A673 (cell line): ENCODE results near the gene GARRE1. TPM values are rescaled to one million over a fixed set of nuclear protein-coding genes. Genes with fewer than 3 reads are reported as not detected.

ENCODE experiments used
- BruUV-seq: library from RNA; stranded (reverse); fragments of 400-500 nt; replicated peaks from 2 replicates; lab custom pipeline; 2021; lab: Mats Ljungman, UMichigan
- CTCF ChIA-PET: fragments of 300-600 bp; sonication (Branson Sonifier 250); formaldehyde crosslinking; loops from one replicate; lab custom pipeline; 2022; ENCODE audit warnings: antibody characterized with exemption; lab: Charles Lee
- POLR2A ChIA-PET: fragments of 300-600 bp; sonication (Branson Sonifier 250); formaldehyde crosslinking; loops from one replicate; lab custom pipeline; 2022; ENCODE audit warnings: antibody characterized with exemption; ENCODE audit not compliant: low non-redundant PET; lab: Charles Lee
- DNase-seq: peaks from one replicate; pipeline ENCODE4 v3.0.0-alpha.2; 2015; ENCODE audit warnings: low spot score
- H3K27ac ChIP-seq: fragments of 200-600 bp; sonication (generic); 2 replicates; pipeline ENCODE4 v1.5.1; 2016; ENCODE audit warnings: mixed run types, low read depth, mild to moderate bottlenecking, mixed read lengths, antibody characterized with exemption, low read length; ENCODE audit not compliant: poor library complexity, severe bottlenecking
- H3K27me3 ChIP-seq: fragments of 200-600 bp; sonication (generic); replicated peaks from 2 replicates; pipeline ENCODE4 v1.6.1; 2017; ENCODE audit warnings: mixed run types, low read depth, mild to moderate bottlenecking, mixed read lengths, antibody characterized with exemption, low read length; ENCODE audit not compliant: insufficient read depth, poor library complexity
- H3K36me3 ChIP-seq: fragments of 200-600 bp; sonication (generic); 2 replicates; pipeline ENCODE4 v1.6.1; 2016; ENCODE audit warnings: mixed run types, mild to moderate bottlenecking, mixed read lengths, antibody characterized with exemption, low read length; ENCODE audit not compliant: insufficient read depth, poor library complexity, severe bottlenecking
- H3K4me1 ChIP-seq: fragments of 200-600 bp; sonication (generic); 2 replicates; pipeline ENCODE4 v1.6.1; 2017; ENCODE audit warnings: mixed run types, mild to moderate bottlenecking, mixed read lengths, antibody characterized with exemption, low read length; ENCODE audit not compliant: insufficient read depth, poor library complexity, severe bottlenecking
- H3K4me3 ChIP-seq: fragments of 200-600 bp; sonication (generic); 2 replicates; pipeline ENCODE4 v1.5.1; 2016; ENCODE audit warnings: low read depth, mixed run types, mild to moderate bottlenecking, mixed read lengths, low read length; ENCODE audit not compliant: poor library complexity, severe bottlenecking
- H3K9me3 ChIP-seq: fragments of 200-600 bp; sonication (generic); 2 replicates; pipeline ENCODE4 v1.6.1; 2016; ENCODE audit warnings: mixed run types, low read depth, mild to moderate bottlenecking, mixed read lengths, antibody characterized with exemption, low read length; ENCODE audit not compliant: poor library complexity, severe bottlenecking
- EZH2 ChIP-seq: fragments of 200-600 bp; sonication (generic); IDR thresholded peaks from 2 replicates; pipeline ENCODE4 v1.6.1; 2017; ENCODE audit warnings: borderline replicate concordance, low read depth, mild to moderate bottlenecking, mixed read lengths, antibody characterized with exemption, low read length; ENCODE audit not compliant: poor library complexity, severe bottlenecking
- intact Hi-C: fragments of 100-400 bp; cut with micrococcal nuclease; formaldehyde crosslinking; loops from one replicate; pipeline ENCODE4 v1.10.0; 2022; ENCODE audit not compliant: unreplicated experiment
- total RNA-seq: library from RNA; stranded (reverse); gene quantifications from 2 replicates; pipeline ENCODE4 v1.2.3, GENCODE V29; 2021
- TF ChIP-seq, protein P1 (sequence below): fragments of 300-800, 200-600 bp; sonication (generic); conservative IDR thresholded peaks from 2 replicates; pipeline ENCODE4 v1.5.1; 2017; ENCODE audit warnings: low read depth, mild to moderate bottlenecking, antibody characterized with exemption, low read length, moderate library complexity, mixed read lengths

The GARRE1 gene
- total RNA-seq, 1 experiment from 2014 or later, result 21.0 TPM

- no peak for TF ChIP-seq EZH2
- TF ChIP-seq, protein P1, sequence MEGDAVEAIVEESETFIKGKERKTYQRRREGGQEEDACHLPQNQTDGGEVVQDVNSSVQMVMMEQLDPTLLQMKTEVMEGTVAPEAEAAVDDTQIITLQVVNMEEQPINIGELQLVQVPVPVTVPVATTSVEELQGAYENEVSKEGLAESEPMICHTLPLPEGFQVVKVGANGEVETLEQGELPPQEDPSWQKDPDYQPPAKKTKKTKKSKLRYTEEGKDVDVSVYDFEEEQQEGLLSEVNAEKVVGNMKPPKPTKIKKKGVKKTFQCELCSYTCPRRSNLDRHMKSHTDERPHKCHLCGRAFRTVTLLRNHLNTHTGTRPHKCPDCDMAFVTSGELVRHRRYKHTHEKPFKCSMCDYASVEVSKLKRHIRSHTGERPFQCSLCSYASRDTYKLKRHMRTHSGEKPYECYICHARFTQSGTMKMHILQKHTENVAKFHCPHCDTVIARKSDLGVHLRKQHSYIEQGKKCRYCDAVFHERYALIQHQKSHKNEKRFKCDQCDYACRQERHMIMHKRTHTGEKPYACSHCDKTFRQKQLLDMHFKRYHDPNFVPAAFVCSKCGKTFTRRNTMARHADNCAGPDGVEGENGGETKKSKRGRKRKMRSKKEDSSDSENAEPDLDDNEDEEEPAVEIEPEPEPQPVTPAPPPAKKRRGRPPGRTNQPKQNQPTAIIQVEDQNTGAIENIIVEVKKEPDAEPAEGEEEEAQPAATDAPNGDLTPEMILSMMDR, result no peak
- Histone ChIP-seq H3K27me3 (no peaks in the 10 kb centered on the region), H3K27ac (no peak overlapping the region), H3K4me1 (no peaks in the 10 kb centered on the region), H3K36me3 (peaks cover 50% of the 10 kb centered on the region), H3K4me3 (no peak overlapping the region), H3K9me3 (no peaks in the 10 kb centered on the region)
- CTCF ChIA-PET, result interaction anchor here (0.7 kb wide), 1 partner anchor 64 kb away, joined by 3 read pairs; no protein-coding TSS in a partner anchor
- BruUV-seq, result no TSS peak
- DNase-seq, result no peak
- POLR2A ChIA-PET, result no interaction called here
- intact Hi-C loops, result no loop called here
These were observed 44.6 kb upstream of the GARRE1 start for GRCh38 chr19:34209726-34210125.

DNA sequence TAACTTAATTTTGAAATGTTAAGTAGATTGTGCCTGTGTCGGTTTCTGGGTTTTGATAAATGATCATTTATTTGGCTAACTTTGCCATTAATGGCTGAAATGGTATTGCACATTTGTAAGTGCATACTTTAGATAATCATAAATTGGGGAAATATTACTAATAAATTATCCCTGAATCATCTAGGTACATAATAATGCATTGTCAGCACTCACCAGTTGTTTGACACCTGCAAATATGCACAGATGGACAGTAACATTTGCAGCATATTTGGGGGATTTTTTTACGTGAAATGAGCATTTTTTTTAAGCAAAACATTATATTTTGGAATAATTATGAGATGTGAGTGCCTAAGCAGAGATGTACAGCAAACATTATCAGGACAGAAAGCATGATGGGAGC is 41.1 kb upstream of the GARRE1 start:
- CTCF ChIA-PET, result no interaction called here
- POLR2A ChIA-PET, result no interaction called here

DNA sequence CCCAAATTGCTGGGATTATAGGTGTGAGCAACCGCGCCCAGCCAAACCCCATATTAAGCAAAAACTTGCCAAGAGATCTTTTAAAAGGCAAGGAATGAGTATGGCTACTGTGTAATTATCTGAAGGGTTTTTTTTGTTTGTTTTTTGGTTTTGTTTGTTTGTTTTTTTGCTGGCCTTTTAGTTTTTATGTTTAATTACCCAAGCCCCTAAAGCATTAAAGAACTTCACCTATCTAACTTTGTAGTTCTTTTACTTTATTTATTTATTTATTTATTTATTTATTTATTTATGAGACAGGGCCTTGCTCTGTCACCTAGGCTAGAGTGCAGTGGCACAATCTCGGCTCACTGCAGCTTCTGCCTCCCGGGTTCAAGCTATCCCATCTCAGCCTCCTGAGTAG is 40.3 kb upstream of the GARRE1 start:
- no peak for TF ChIP-seq EZH2
- TF ChIP-seq, protein P1, result no peak
- H3K27me3 ChIP-seq, result no peaks in the 10 kb centered on the region
- H3K4me3 ChIP-seq, result no peak overlapping the region
- no peak overlapping the region for H3K27ac ChIP-seq
- no peaks in the 10 kb centered on the region for H3K9me3 ChIP-seq
- intact Hi-C loops, result no loop called here
- CTCF ChIA-PET, result no interaction called here
- DNase-seq, result no peak
- BruUV-seq, result no TSS peak
- POLR2A ChIA-PET, result no interaction called here
- peaks cover 19% of the 10 kb centered on the region for H3K4me1 ChIP-seq
- peaks cover 48% of the 10 kb centered on the region for H3K36me3 ChIP-seq

More for the DNA sequence above, 41.1 kb upstream of the GARRE1 start:
- Histone ChIP-seq H3K36me3 (peaks cover 54% of the 10 kb centered on the region), H3K4me3 (no peak overlapping the region), H3K9me3 (no peaks in the 10 kb centered on the region), H3K27ac (no peak overlapping the region), H3K27me3 (no peaks in the 10 kb centered on the region), H3K4me1 (peaks cover 12% of the 10 kb centered on the region)
- intact Hi-C loops, result no loop called here
- DNase-seq, result no peak
- BruUV-seq, result no TSS peak
- TF ChIP-seq, protein P1, result no peak
- no peak for TF ChIP-seq EZH2
